Skeletal muscle tissue (tissue), 4 donors: ENCODE results near the gene FRMD4A. TPM values are rescaled to one million over a fixed set of nuclear protein-coding genes. Genes with fewer than 3 reads are reported as not detected.
"Not testable (repeated sequence)": the region's sequence is repeated elsewhere in the genome, so short reads cannot be mapped to it uniquely, and the experiment has no call there.

Source experiments
- H3K27ac ChIP-seq: one replicate; pipeline ENCODE4 v1.7.0; 2013; ENCODE audit warnings: mild to moderate bottlenecking, low read depth, low read length, inconsistent platforms
- H3K27me3 ChIP-seq, 3 donors: one replicate each; pipeline ENCODE4 v1.7.0; 2013; ENCODE audit warnings: low read length in 3 of 3; ENCODE audit not compliant: control insufficient read depth in 3 of 3, insufficient read depth in 3 of 3
- H3K36me3 ChIP-seq, 3 donors: one replicate each; pipeline ENCODE4 v1.7.0; 2013; ENCODE audit warnings: low read length in 3 of 3; ENCODE audit not compliant: control insufficient read depth in 3 of 3, insufficient read depth in 3 of 3
- H3K4me1 ChIP-seq, 3 donors: one replicate each; pipeline ENCODE4 v1.7.0; 2013; ENCODE audit warnings: low read length in 3 of 3, mild to moderate bottlenecking in 3 of 3; ENCODE audit not compliant: control insufficient read depth in 3 of 3, insufficient read depth in 3 of 3
- H3K4me3 ChIP-seq, 3 donors: one replicate each; pipeline ENCODE4 v1.7.0; 2013; ENCODE audit warnings: low read length in 3 of 3
- H3K9ac ChIP-seq, 3 donors: one replicate each; pipeline ENCODE4 v1.7.0; 2013; ENCODE audit warnings: low read length in 3 of 3, mild to moderate bottlenecking in 3 of 3, moderate library complexity in 2 of 3, low read depth in 1 of 3
- H3K9me3 ChIP-seq, 3 donors: one replicate each; pipeline ENCODE4 v1.7.0; 2013; ENCODE audit warnings: low read length in 3 of 3; ENCODE audit not compliant: control insufficient read depth in 3 of 3
- total RNA-seq: library from RNA; depleted of rRNA; stranded (reverse); fragments of >200 nt; gene quantifications from one replicate; pipeline ENCODE4 v1.2.3, GENCODE V29; 2014
- donor health status: Osteomylitis.

The FRMD4A gene
- total RNA-seq, 1 donor from 2014 or later = 19.3 TPM

- H3K9me3 ChIP-seq, H3K4me1 ChIP-seq, H3K4me3 ChIP-seq, H3K36me3 ChIP-seq, H3K27ac ChIP-seq, H3K9ac ChIP-seq: not testable (repeated sequence)
- peaks cover 3 to 10% (median 7%) of the 10 kb centered on the region in 3 donors for H3K27me3 ChIP-seq
Observed at GRCh38 chr10:13778693-13778960, 552.1 kb downstream of the FRMD4A start.

DNA sequence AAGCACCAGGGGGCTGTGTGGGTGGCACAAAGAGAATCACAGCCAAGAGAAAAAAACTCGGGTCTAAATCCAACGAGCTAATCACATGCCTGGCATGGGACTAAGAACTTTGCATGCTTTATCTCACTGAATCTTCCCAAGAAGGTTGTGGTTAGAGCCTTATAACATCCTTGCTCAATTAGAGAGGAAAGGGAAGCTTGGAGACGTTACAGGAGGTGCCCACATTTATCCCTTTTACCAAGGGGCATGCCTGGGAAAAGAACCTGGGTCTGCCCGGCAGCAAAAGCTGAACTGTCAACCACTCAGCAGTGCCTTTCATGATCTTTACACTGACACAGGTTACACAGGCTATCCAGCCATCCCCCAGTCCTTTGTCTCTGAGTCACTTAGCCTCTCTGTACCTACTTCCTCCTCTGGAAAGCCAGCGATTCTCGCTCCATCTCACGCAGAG lies 553.8 kb downstream of the FRMD4A start:
- no peak overlapping the region for H3K4me3 ChIP-seq
- peaks cover 0 to 7% (median 4%) of the 10 kb centered on the region in 3 donors for H3K4me1 ChIP-seq
- no peak overlapping the region for H3K9ac ChIP-seq

GRCh38 chr10:13775786-13776775 lies 554.6 kb downstream of the FRMD4A start:
- no peak overlapping the region for H3K27ac ChIP-seq
- no peak overlapping the region for H3K9ac ChIP-seq
- peaks cover 0 to 7% (median 4%) of the 10 kb centered on the region in 3 donors for H3K4me1 ChIP-seq
- no peak overlapping the region for H3K4me3 ChIP-seq
- peaks cover 3 to 16% (median 7%) of the 10 kb centered on the region in 3 donors for H3K27me3 ChIP-seq
- no peaks in the 10 kb centered on the region for H3K9me3 ChIP-seq
- H3K36me3 ChIP-seq = no peaks in the 10 kb centered on the region

More for the DNA sequence above, 553.8 kb downstream of the FRMD4A start:
- Histone ChIP-seq H3K36me3 (no peaks in the 10 kb centered on the region), H3K27me3 (peaks cover 3 to 16% (median 7%) of the 10 kb centered on the region in 3 donors), H3K9me3 (no peaks in the 10 kb centered on the region), H3K27ac (no peak overlapping the region)

DNA sequence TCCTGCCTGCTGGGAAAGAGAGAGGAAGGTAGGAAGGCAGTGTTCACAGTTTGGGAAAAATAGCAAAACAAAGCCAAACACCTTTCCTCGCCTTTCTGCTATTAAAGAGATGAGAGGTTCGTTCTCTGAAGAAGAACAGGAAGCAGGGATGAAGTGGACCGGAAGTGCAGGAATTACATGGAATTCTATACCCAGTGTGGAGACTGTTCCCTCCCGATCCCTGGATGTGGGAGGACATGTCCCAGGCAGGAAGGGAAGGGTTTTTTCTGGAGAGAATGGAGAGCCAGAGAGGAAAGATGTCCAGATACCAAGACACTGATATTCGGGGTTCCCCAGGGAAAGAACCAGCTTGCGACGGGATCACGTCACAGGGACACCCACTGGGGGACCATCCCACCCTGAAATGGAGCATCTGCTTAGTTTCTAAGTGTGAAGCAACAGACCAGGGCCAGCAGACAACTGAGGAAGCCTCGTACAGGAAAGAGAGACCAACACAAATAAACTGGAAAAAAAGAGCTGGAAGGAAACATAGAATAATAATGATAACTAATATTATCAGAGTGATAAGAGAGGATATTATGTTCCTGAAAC lies 556.3 kb downstream of the FRMD4A start:
- peaks cover 0 to 7% (median 4%) of the 10 kb centered on the region in 3 donors for H3K4me1 ChIP-seq
- no peak overlapping the region for H3K4me3 ChIP-seq
- H3K9ac ChIP-seq = no peak overlapping the region
- no peaks in the 10 kb centered on the region for H3K9me3 ChIP-seq
- H3K36me3 ChIP-seq = no peaks in the 10 kb centered on the region
- H3K27me3 ChIP-seq = peaks cover 3 to 16% (median 7%) of the 10 kb centered on the region in 3 donors
- no peak overlapping the region for H3K27ac ChIP-seq

- Histone ChIP-seq H3K36me3 (no peaks in the 10 kb centered on the region), H3K27ac (no peak overlapping the region), H3K27me3 (peaks cover 3 to 16% (median 7%) of the 10 kb centered on the region in 3 donors), H3K4me1 (peaks cover 0 to 7% (median 4%) of the 10 kb centered on the region in 3 donors), H3K9ac (no peak overlapping the region), H3K9me3 (no peaks in the 10 kb centered on the region), H3K4me3 (no peak overlapping the region)
Observed at GRCh38 chr10:13773496-13774170, 557.1 kb downstream of the FRMD4A start.

GRCh38 chr10:13773043-13773442 lies 557.7 kb downstream of the FRMD4A start:
- Histone ChIP-seq H3K9ac (no peak overlapping the region), H3K27ac (no peak overlapping the region), H3K36me3 (no peaks in the 10 kb centered on the region), H3K4me3 (no peak overlapping the region), H3K27me3 (peaks cover 3 to 16% (median 7%) of the 10 kb centered on the region in 3 donors), H3K4me1 (peaks cover 0 to 7% (median 4%) of the 10 kb centered on the region in 3 donors), H3K9me3 (no peaks in the 10 kb centered on the region)

- no peaks in the 10 kb centered on the region for H3K9me3 ChIP-seq
- H3K27me3 ChIP-seq = peaks cover 3 to 16% (median 7%) of the 10 kb centered on the region in 3 donors
- peaks cover 0 to 7% (median 4%) of the 10 kb centered on the region in 3 donors for H3K4me1 ChIP-seq
- H3K36me3 ChIP-seq = no peaks in the 10 kb centered on the region
- H3K27ac ChIP-seq = no peak overlapping the region
- H3K9ac ChIP-seq = no peak overlapping the region
- no peak overlapping the region for H3K4me3 ChIP-seq
Observed at GRCh38 chr10:13771992-13772391, 558.7 kb downstream of the FRMD4A start.

DNA sequence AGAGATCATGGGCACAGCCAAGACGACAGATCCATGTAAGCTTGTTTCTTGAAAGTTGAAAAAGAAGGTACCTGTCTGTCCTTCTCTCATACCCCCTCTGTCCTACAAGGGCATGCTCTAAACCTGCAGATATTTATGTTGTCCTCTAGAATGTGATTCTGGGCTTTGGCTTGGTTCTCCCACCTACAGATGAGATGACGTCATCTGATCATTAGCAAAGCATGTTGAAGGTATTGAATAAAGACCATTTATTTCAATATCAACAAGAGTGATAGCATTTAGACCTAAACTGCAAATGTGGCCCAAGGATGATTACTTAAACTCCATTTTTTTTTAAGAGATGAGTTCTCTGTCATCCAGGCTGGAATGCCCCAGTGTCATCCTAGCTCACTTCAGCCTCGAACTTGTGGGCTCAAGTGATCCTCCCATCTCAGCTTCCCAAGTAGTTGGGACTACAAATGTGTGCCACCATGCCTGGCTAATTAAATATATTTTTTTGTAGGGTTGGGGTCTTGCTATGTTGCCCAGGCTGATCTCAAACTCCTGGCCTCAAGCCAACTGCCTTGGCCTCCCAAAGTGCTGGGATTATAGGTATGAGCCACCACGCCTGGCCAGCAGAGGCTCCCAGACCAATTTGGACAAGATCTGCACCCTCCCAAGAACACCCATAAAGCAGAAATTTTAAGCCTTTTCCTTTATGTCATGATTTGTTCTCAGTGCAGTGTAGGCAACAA lies 559.8 kb downstream of the FRMD4A start:
- H3K27ac ChIP-seq = no peak overlapping the region
- no peak overlapping the region for H3K4me3 ChIP-seq
- H3K9ac ChIP-seq = no peak overlapping the region
- H3K9me3 ChIP-seq = no peaks in the 10 kb centered on the region
- peaks cover 0 to 7% (median 4%) of the 10 kb centered on the region in 3 donors for H3K4me1 ChIP-seq
- no peaks in the 10 kb centered on the region for H3K36me3 ChIP-seq
- peaks cover 3 to 16% (median 7%) of the 10 kb centered on the region in 3 donors for H3K27me3 ChIP-seq

GRCh38 chr10:13769946-13770345 lies 560.8 kb downstream of the FRMD4A start:
- no peaks in the 10 kb centered on the region for H3K36me3 ChIP-seq
- H3K27ac ChIP-seq = no peak overlapping the region
- peaks cover 0 to 7% (median 4%) of the 10 kb centered on the region in 3 donors for H3K4me1 ChIP-seq
- H3K9me3 ChIP-seq = no peaks in the 10 kb centered on the region
- H3K9ac ChIP-seq = no peak overlapping the region
- peaks cover 3 to 9% (median 7%) of the 10 kb centered on the region in 3 donors for H3K27me3 ChIP-seq
- no peak overlapping the region for H3K4me3 ChIP-seq
